RWPE1 (cell line): Measurements from ENCODE around the gene EYS.
"Not testable (repeated sequence)": the region's sequence is repeated elsewhere in the genome, so short reads cannot be mapped to it uniquely, and the experiment has no call there.

ENCODE experiments used
- CTCF ChIA-PET: fragments of 350-600 bp; sonication (Branson Sonifier 250); formaldehyde crosslinking; extraction: SDS; loops from one replicate; lab custom pipeline; 2021; lab: Yijun Ruan, JAX
- POLR2A ChIA-PET: fragments of 400-600 bp; formaldehyde crosslinking; extraction: SDS; loops from one replicate; lab custom pipeline; 2020; ENCODE audit warnings: antibody characterized with exemption; ENCODE audit not compliant: low non-redundant PET; lab: Yijun Ruan, JAX
- DNase-seq: peaks from one replicate; pipeline ENCODE4 v3.0.0; 2012; ENCODE audit warnings: low spot score
- H3K27ac ChIP-seq: fragments of 450-650 bp; 2 replicates; pipeline ENCODE4 v1.5.1; 2017
- TF ChIP-seq, protein P1 (sequence below): fragments of 450-650 bp; conservative IDR thresholded peaks from 2 replicates; pipeline ENCODE4 v1.5.1; 2017; ENCODE audit warnings: low read depth, mild to moderate bottlenecking

EYS gene

GRCh38 chr6:64249115-64249514 is 1457.9 kb downstream of the EYS start:
- TF ChIP-seq, protein P1, sequence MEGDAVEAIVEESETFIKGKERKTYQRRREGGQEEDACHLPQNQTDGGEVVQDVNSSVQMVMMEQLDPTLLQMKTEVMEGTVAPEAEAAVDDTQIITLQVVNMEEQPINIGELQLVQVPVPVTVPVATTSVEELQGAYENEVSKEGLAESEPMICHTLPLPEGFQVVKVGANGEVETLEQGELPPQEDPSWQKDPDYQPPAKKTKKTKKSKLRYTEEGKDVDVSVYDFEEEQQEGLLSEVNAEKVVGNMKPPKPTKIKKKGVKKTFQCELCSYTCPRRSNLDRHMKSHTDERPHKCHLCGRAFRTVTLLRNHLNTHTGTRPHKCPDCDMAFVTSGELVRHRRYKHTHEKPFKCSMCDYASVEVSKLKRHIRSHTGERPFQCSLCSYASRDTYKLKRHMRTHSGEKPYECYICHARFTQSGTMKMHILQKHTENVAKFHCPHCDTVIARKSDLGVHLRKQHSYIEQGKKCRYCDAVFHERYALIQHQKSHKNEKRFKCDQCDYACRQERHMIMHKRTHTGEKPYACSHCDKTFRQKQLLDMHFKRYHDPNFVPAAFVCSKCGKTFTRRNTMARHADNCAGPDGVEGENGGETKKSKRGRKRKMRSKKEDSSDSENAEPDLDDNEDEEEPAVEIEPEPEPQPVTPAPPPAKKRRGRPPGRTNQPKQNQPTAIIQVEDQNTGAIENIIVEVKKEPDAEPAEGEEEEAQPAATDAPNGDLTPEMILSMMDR = no peak
- ChIA-PET CTCF (no interaction called here), POLR2A (no interaction called here)
- no peak for DNase-seq
- H3K27ac ChIP-seq = no peak overlapping the region

- H3K27ac ChIP-seq = no peak overlapping the region
- TF ChIP-seq, protein P1 = no peak
- ChIA-PET POLR2A (no interaction called here), CTCF (interaction anchor here (0.5 to 0.7 kb wide), 2 partner anchors 95 to 231 kb away, joined by 4 to 5 read pairs; no protein-coding TSS in a partner anchor)
- no peak for DNase-seq
Observed at GRCh38 chr6:64243618-64244017, 1463.4 kb downstream of the EYS start.

DNA sequence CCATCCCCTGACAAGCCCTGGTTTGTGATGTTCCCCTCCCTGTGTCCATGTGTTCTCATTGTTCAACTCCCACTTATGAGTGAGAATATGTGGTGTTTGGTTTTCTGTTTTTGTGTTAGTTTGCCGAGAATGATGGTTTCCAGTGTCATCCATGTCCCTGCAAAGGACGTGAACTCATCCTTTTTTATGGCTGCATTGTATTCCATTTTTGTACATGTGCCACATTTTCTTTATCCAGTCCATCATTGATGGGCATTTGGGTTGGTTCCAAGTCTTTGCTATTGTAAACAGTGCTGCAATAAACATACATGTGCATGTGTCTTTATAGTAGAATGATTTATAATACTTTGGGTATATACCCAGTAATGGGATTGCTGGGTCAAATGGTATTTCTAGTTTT is 1468.1 kb downstream of the EYS start:
- CTCF ChIA-PET, POLR2A ChIA-PET, DNase-seq, H3K27ac ChIP-seq: not testable (repeated sequence)

GRCh38 chr6:64238071-64238470 is 1469.0 kb downstream of the EYS start:
- TF ChIP-seq, protein P1 = no peak
- no peak for DNase-seq
- H3K27ac ChIP-seq = no peak overlapping the region
- POLR2A ChIA-PET = no interaction called here
- CTCF ChIA-PET = no interaction called here

DNA sequence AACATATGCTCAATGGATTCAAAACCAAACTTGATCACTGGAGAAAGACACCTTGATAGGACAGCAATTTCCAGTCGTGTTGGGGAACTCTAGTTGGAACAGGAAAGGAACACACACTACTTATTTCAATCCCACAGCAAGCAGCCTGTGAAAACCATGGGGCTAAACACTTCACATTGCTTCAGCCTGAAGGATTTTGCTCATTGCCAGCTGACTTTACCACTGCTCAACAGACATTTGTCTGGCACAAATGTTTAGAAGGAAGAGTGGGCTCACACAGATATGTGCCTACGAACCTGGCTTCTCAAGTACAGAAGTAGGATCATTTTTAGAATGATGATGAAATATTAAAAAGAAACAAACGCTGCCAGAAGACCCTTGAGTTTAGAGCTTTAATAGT is 1473.3 kb downstream of the EYS start:
- TF ChIP-seq, protein P1 = no peak
- no peak for DNase-seq
- CTCF ChIA-PET = no interaction called here

DNA sequence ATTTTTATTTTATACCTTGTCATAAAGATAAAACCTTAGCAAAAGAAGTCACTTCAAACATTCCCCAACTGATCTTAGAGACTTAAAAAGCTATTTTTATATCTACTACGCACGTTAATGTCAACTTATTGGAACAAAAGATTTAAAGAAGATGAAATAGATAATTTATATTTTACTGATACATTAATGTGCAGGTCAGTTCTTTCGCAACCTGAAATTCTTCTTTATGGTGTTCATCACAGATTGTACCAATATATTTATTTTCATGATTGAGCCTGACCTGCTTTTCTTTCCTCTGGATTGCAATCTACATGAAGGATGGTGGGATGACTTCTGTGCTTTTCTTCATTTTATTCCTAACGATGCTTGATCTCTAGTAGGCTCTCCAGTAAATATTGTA is 1475.1 kb downstream of the EYS start:
- CTCF ChIA-PET = no interaction called here
- TF ChIP-seq, protein P1 = no peak
- H3K27ac ChIP-seq = no peak overlapping the region
- DNase-seq = no peak
- POLR2A ChIA-PET = no interaction called here

More for the DNA sequence above, 1473.3 kb downstream of the EYS start:
- no peak overlapping the region for H3K27ac ChIP-seq
- POLR2A ChIA-PET = no interaction called here

GRCh38 chr6:64230530-64230929 is 1476.5 kb downstream of the EYS start:
- no peak for DNase-seq
- ChIA-PET POLR2A (no interaction called here), CTCF (no interaction called here)
- no peak overlapping the region for H3K27ac ChIP-seq
- TF ChIP-seq, protein P1 = no peak
